PC-9 (cell line): ENCODE measurements around the gene MPIG6B. TPM values are rescaled to one million over a fixed set of nuclear protein-coding genes. Genes with fewer than 3 reads are reported as not detected.

Experiments
- BruUV-seq: library from RNA; stranded (reverse); fragments of 400-500 nt; replicated peaks from 2 replicates; lab custom pipeline; 2021; lab: Mats Ljungman, UMichigan
- CTCF ChIA-PET: fragments of 300-600 bp; sonication (Branson Sonifier 250); formaldehyde crosslinking; loops from one replicate; lab custom pipeline; 2022; ENCODE audit warnings: antibody characterized with exemption; lab: Charles Lee
- POLR2A ChIA-PET: fragments of 300-600 bp; sonication (Branson Sonifier 250); formaldehyde crosslinking; loops from one replicate; lab custom pipeline; 2022; ENCODE audit warnings: antibody characterized with exemption; ENCODE audit not compliant: unreplicated experiment; lab: Charles Lee
- DNase-seq, 2 experiments: peaks; one replicate each; pipeline versions ENCODE4 v3.0.0 to v3.0.0-alpha.2; 2015 to 2022; ENCODE audit warnings: mixed read lengths in 1 of 2
- H2AFZ ChIP-seq: fragments of 200-600 bp; sonication (generic); 2 replicates; pipeline ENCODE4 v1.8.1; 2017; ENCODE audit warnings: antibody characterized with exemption
- H3F3A ChIP-seq: fragments of 200-600 bp; sonication (generic); 2 replicates; pipeline ENCODE4 v1.8.1; 2017; ENCODE audit warnings: antibody characterized with exemption, mild to moderate bottlenecking, low read depth; ENCODE audit not compliant: insufficient read depth
- H3K27ac ChIP-seq: fragments of 200-600 bp; sonication (generic); 2 replicates; pipeline ENCODE4 v1.6.1; 2016; ENCODE audit warnings: mixed run types
- H3K27me3 ChIP-seq: fragments of 200-600 bp; sonication (generic); 2 replicates; pipeline ENCODE4 v1.6.1; 2016; ENCODE audit warnings: low read depth, mixed run types; ENCODE audit not compliant: insufficient read depth
- H3K36me3 ChIP-seq: fragments of 200-600 bp; sonication (generic); 2 replicates; pipeline ENCODE4 v1.6.1; 2016; ENCODE audit warnings: low read depth, mixed run types
- H3K4me1 ChIP-seq: fragments of 200-600 bp; sonication (generic); replicated peaks from 2 replicates; pipeline ENCODE4 v1.6.1; 2016; ENCODE audit warnings: mixed run types; ENCODE audit not compliant: insufficient read depth
- H3K4me2 ChIP-seq: fragments of 200-600 bp; sonication (generic); 2 replicates; pipeline ENCODE4 v1.6.1; 2017; ENCODE audit warnings: mixed run types
- H3K4me3 ChIP-seq: fragments of 200-600 bp; sonication (generic); 2 replicates; pipeline ENCODE4 v1.6.1; 2016; ENCODE audit warnings: mixed run types
- H3K79me2 ChIP-seq: fragments of 200-600 bp; sonication (generic); 2 replicates; pipeline ENCODE4 v1.6.1; 2017; ENCODE audit warnings: low read depth, mixed run types
- H3K9me2 ChIP-seq: fragments of 200-600 bp; sonication (generic); 2 replicates; pipeline ENCODE4 v1.8.1; 2017; ENCODE audit warnings: mild to moderate bottlenecking; ENCODE audit not compliant: insufficient read depth
- H3K9me3 ChIP-seq: fragments of 200-600 bp; sonication (generic); 2 replicates; pipeline ENCODE4 v1.8.1; 2016; ENCODE audit warnings: low read depth; ENCODE audit not compliant: insufficient read depth
- H4K20me1 ChIP-seq: fragments of 200-600 bp; sonication (generic); 2 replicates; pipeline ENCODE4 v1.8.1; 2017; ENCODE audit not compliant: insufficient read depth
- EZH2 ChIP-seq: fragments of 200-600 bp; sonication (generic); IDR thresholded peaks from 2 replicates; pipeline ENCODE4 v1.8.0; 2017; ENCODE audit warnings: antibody characterized with exemption, low read depth
- intact Hi-C: fragments of 100-400 bp; cut with micrococcal nuclease; formaldehyde crosslinking; loops from one replicate; pipeline ENCODE4 v1.10.0; 2022; ENCODE audit not compliant: unreplicated experiment
- total RNA-seq: library from RNA; stranded (reverse); gene quantifications from 2 replicates; pipeline ENCODE4 v1.2.3, GENCODE V29; 2021
- TF ChIP-seq, protein P1 (sequence below): fragments of 200-600 bp; sonication (generic); conservative IDR thresholded peaks from 2 replicates; pipeline ENCODE4 v1.6.1; 2017; ENCODE audit warnings: mixed run types, antibody characterized with exemption, mild to moderate bottlenecking, moderate library complexity

The MPIG6B gene
- total RNA-seq, 1 experiment from 2014 or later = 0.59 TPM

DNA sequence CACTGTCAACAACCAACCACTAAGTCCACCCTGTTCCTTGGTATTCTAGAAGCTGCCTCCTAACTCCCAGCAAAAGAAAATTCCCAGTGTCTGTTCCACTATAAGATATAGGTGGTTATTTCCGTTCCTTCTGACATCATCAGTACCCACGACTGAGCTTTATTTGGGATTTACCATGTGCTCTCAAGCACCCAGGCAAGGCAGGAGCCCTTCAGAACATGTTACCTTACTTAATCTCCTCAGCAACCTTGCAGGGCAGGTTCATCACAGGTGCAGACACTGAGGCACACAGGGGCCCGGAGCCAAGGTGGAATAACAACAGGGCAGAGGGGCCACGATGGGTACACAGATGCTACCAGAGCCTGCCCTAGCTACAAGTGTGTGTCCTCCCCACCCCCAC is 30.8 kb upstream of the MPIG6B start:
- DNase-seq = no peak
- intact Hi-C loops = no loop called here
- no TSS peak for BruUV-seq
- ChIA-PET POLR2A (no interaction called here), CTCF (no interaction called here)
- H3K4me1 ChIP-seq = no peaks in the 10 kb centered on the region; the same call in 1 of the 2 replicates
- H2AFZ ChIP-seq = no peak overlapping the region
- no peak overlapping the region for H3K4me3 ChIP-seq
- H3K9me3 ChIP-seq = no peaks in the 10 kb centered on the region
- no peaks in the 10 kb centered on the region; the same call in 1 of the 2 replicates for H3F3A ChIP-seq
- no peaks in the 10 kb centered on the region for H3K27me3 ChIP-seq
- no peaks in the 10 kb centered on the region for H4K20me1 ChIP-seq
- no peaks in the 10 kb centered on the region for H3K79me2 ChIP-seq
- H3K36me3 ChIP-seq = peaks cover 3% of the 10 kb centered on the region; the same call in 1 of the 2 replicates
- H3K27ac ChIP-seq = no peak overlapping the region
- no peak overlapping the region for H3K4me2 ChIP-seq
- H3K9me2 ChIP-seq = no peaks in the 10 kb centered on the region
- no peak for TF ChIP-seq EZH2
- TF ChIP-seq, protein P1, sequence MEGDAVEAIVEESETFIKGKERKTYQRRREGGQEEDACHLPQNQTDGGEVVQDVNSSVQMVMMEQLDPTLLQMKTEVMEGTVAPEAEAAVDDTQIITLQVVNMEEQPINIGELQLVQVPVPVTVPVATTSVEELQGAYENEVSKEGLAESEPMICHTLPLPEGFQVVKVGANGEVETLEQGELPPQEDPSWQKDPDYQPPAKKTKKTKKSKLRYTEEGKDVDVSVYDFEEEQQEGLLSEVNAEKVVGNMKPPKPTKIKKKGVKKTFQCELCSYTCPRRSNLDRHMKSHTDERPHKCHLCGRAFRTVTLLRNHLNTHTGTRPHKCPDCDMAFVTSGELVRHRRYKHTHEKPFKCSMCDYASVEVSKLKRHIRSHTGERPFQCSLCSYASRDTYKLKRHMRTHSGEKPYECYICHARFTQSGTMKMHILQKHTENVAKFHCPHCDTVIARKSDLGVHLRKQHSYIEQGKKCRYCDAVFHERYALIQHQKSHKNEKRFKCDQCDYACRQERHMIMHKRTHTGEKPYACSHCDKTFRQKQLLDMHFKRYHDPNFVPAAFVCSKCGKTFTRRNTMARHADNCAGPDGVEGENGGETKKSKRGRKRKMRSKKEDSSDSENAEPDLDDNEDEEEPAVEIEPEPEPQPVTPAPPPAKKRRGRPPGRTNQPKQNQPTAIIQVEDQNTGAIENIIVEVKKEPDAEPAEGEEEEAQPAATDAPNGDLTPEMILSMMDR = no peak

DNA sequence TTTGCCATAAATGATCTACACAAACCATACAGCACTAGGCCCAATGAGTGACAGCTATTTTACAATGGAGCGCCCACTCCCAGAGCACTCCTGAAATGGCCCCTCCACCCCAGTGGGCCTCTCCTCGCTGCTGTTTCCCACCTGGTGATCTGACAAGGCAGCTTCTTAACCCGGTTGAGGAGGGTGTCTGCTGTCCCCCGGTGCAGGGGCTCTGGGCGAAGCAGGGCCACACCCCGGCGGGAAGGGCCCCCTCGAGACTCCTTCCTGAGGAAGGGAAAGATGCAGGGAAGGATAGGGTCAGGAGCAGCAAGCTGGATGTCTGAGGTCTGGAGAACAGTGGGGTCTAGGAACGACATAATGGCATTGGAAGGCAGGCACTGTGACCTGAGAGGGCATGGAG is 30.3 kb upstream of the MPIG6B start:
- BruUV-seq = no TSS peak
- H3K9me2 ChIP-seq = no peaks in the 10 kb centered on the region
- no peak overlapping the region for H3K4me2 ChIP-seq
- no peaks in the 10 kb centered on the region; the same call in 1 of the 2 replicates for H3K4me1 ChIP-seq
- CTCF ChIA-PET = no interaction called here
- no peaks in the 10 kb centered on the region for H3K9me3 ChIP-seq
- intact Hi-C loops = no loop called here
- no peaks in the 10 kb centered on the region for H3K27me3 ChIP-seq
- peaks cover 3% of the 10 kb centered on the region; the same call in 1 of the 2 replicates for H3K36me3 ChIP-seq
- no peak overlapping the region for H2AFZ ChIP-seq
- H3K79me2 ChIP-seq = no peaks in the 10 kb centered on the region
- no peaks in the 10 kb centered on the region; the same call in 1 of the 2 replicates for H3F3A ChIP-seq
- POLR2A ChIA-PET = no interaction called here
- no peak for TF ChIP-seq EZH2
- TF ChIP-seq, protein P1 = no peak
- no peak overlapping the region for H3K4me3 ChIP-seq
- H4K20me1 ChIP-seq = no peaks in the 10 kb centered on the region; the same call in 1 of the 2 replicates
- no peak for DNase-seq
- no peak overlapping the region for H3K27ac ChIP-seq

DNA sequence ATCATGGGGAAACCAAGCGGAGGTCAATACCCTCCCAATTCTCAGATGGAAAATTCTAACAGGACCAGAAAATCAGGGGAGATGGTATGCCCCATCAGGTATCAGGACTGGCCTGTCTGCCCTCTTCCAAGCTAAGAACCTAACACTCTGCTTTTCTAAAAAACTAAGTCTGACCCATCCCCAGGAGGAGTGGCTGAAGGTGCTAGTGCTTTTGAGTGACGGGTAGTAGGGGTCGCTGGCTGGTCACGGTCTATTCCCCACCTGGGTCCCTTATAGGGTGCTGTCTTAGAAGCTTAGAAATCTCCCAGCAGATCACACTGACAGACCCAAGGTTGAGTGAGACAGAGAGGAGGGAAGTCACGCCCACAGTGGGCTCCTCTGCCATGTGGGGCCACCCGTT is 29.6 kb upstream of the MPIG6B start:
- ChIA-PET CTCF (interaction anchor here (0.6 to 0.7 kb wide), 2 partner anchors 17 to 56 kb away, joined by 3 to 6 read pairs; no protein-coding TSS in a partner anchor), POLR2A (no interaction called here)
- Histone ChIP-seq H2AFZ (no peak overlapping the region), H3K9me2 (no peaks in the 10 kb centered on the region), H3K4me2 (no peak overlapping the region), H3F3A (no peaks in the 10 kb centered on the region; the same call in 1 of the 2 replicates), H3K4me1 (no peaks in the 10 kb centered on the region; the same call in 1 of the 2 replicates), H3K4me3 (no peak overlapping the region), H4K20me1 (no peaks in the 10 kb centered on the region; the same call in 1 of the 2 replicates), H3K27ac (no peak overlapping the region), H3K9me3 (no peaks in the 10 kb centered on the region), H3K27me3 (no peaks in the 10 kb centered on the region), H3K36me3 (peaks cover 3% of the 10 kb centered on the region; the same call in 1 of the 2 replicates), H3K79me2 (no peaks in the 10 kb centered on the region)
- DNase-seq = no peak
- no peak for TF ChIP-seq EZH2
- TF ChIP-seq, protein P1 = no peak
- intact Hi-C loops = no loop called here
- no TSS peak for BruUV-seq
